PC-3 (cell line): ENCODE data around the gene UQCC2. TPM values are rescaled to one million over a fixed set of nuclear protein-coding genes. Genes with fewer than 3 reads are reported as not detected.

Experiments
- ATAC-seq: fragments of 200-7000 bp; cut with Tn5 transposase; 2 replicates; pipeline ENCODE4 v1.9.1; 2020; ENCODE audit warnings: mild to moderate bottlenecking, moderate library complexity
- BruUV-seq: library from RNA; stranded (reverse); fragments of 400-500 nt; replicated peaks from 2 replicates; lab custom pipeline; 2021; lab: Mats Ljungman, UMichigan
- CTCF ChIA-PET: fragments of 300-600 bp; sonication (Branson Sonifier 250); formaldehyde crosslinking; loops from one replicate; lab custom pipeline; 2022; ENCODE audit warnings: antibody characterized with exemption; lab: Charles Lee
- POLR2A ChIA-PET: fragments of 300-600 bp; sonication (Branson Sonifier 250); formaldehyde crosslinking; loops from one replicate; lab custom pipeline; 2022; ENCODE audit warnings: antibody characterized with exemption; ENCODE audit not compliant: unreplicated experiment; lab: Charles Lee
- DNase-seq: peaks from one replicate; pipeline ENCODE4 v3.0.0-alpha.2; 2015
- H2AFZ ChIP-seq: fragments of 300-600 bp; sonication (generic); 2 replicates; pipeline ENCODE4 v1.6.0; 2016; ENCODE audit warnings: antibody characterized with exemption, low read length
- H3F3A ChIP-seq: fragments of 300-600 bp; sonication (generic); one replicate; pipeline ENCODE4 v1.6.0; 2017; ENCODE audit warnings: antibody characterized with exemption, low read length, control low read depth, mild to moderate bottlenecking; ENCODE audit not compliant: unreplicated experiment
- H3K27ac ChIP-seq: fragments of 300-600 bp; sonication (generic); 2 replicates; pipeline ENCODE4 v1.5.1; 2016; ENCODE audit warnings: mild to moderate bottlenecking, low read length
- H3K27me3 ChIP-seq: fragments of 300-600 bp; sonication (generic); 2 replicates; pipeline ENCODE4 v1.6.1; 2016; ENCODE audit warnings: low read length, mixed read lengths
- H3K36me3 ChIP-seq: fragments of 300-600 bp; sonication (generic); 2 replicates; pipeline ENCODE4 v1.6.1; 2016; ENCODE audit warnings: low read depth, mixed run types, low read length, mixed read lengths
- H3K4me1 ChIP-seq: fragments of 300-600 bp; sonication (generic); 2 replicates; pipeline ENCODE4 v1.5.1; 2016; ENCODE audit warnings: low read length; ENCODE audit not compliant: insufficient read depth
- H3K4me2 ChIP-seq: fragments of 300-600 bp; sonication (generic); 2 replicates; pipeline ENCODE4 v1.6.0; 2016; ENCODE audit warnings: low read length
- H3K4me3 ChIP-seq: fragments of 300-600 bp; sonication (generic); 2 replicates; pipeline ENCODE4 v1.5.1; 2016; ENCODE audit warnings: mild to moderate bottlenecking, low read length, mixed read lengths
- H3K79me2 ChIP-seq: fragments of 300-600 bp; sonication (generic); 2 replicates; pipeline ENCODE4 v1.6.1; 2017; ENCODE audit warnings: low read length, mixed read lengths
- H3K9ac ChIP-seq: fragments of 300-600 bp; sonication (generic); 2 replicates; pipeline ENCODE4 v1.6.0; 2016; ENCODE audit warnings: mild to moderate bottlenecking, low read length
- H3K9me2 ChIP-seq: fragments of 300-600 bp; sonication (generic); replicated peaks from 2 replicates; pipeline ENCODE4 v1.6.1; 2016; ENCODE audit warnings: mixed run types, low read length, mixed read lengths
- H3K9me3 ChIP-seq: fragments of 300-600 bp; sonication (generic); 2 replicates; pipeline ENCODE4 v1.6.1; 2016; ENCODE audit warnings: low read length, mixed read lengths
- H4K20me1 ChIP-seq: fragments of 300-600 bp; sonication (generic); 2 replicates; pipeline ENCODE4 v1.6.1; 2016; ENCODE audit warnings: low read length, mixed read lengths
- CTCF ChIP-seq: fragments of 300-600 bp; sonication (generic); conservative IDR thresholded peaks from 2 replicates; pipeline ENCODE4 v1.5.1; 2017; ENCODE audit warnings: antibody characterized with exemption, low read depth, mild to moderate bottlenecking, low read length
- EZH2 ChIP-seq: fragments of 300-600 bp; sonication (generic); IDR thresholded peaks from one replicate; pipeline ENCODE4 v1.6.1; 2017; ENCODE audit warnings: antibody characterized with exemption, mild to moderate bottlenecking, low read length; ENCODE audit not compliant: unreplicated experiment
- EZH2phosphoT487 ChIP-seq: fragments of 300-600 bp; sonication (generic); IDR thresholded peaks from 2 replicates; pipeline ENCODE4 v1.6.1; 2018; ENCODE audit warnings: mild to moderate bottlenecking, antibody characterized with exemption, low read length, borderline replicate concordance
- intact Hi-C: fragments of 100-400 bp; cut with micrococcal nuclease; formaldehyde crosslinking; loops from 2 replicates; pipeline ENCODE4 v1.9.0; 2023
- total RNA-seq: library from RNA; depleted of rRNA; stranded (reverse); fragments of >200 nt; gene quantifications from 2 replicates; pipeline ENCODE4 v1.2.3, GENCODE V29; 2014

Gene UQCC2
- total RNA-seq, 1 experiment from 2014 or later = 107 TPM

DNA sequence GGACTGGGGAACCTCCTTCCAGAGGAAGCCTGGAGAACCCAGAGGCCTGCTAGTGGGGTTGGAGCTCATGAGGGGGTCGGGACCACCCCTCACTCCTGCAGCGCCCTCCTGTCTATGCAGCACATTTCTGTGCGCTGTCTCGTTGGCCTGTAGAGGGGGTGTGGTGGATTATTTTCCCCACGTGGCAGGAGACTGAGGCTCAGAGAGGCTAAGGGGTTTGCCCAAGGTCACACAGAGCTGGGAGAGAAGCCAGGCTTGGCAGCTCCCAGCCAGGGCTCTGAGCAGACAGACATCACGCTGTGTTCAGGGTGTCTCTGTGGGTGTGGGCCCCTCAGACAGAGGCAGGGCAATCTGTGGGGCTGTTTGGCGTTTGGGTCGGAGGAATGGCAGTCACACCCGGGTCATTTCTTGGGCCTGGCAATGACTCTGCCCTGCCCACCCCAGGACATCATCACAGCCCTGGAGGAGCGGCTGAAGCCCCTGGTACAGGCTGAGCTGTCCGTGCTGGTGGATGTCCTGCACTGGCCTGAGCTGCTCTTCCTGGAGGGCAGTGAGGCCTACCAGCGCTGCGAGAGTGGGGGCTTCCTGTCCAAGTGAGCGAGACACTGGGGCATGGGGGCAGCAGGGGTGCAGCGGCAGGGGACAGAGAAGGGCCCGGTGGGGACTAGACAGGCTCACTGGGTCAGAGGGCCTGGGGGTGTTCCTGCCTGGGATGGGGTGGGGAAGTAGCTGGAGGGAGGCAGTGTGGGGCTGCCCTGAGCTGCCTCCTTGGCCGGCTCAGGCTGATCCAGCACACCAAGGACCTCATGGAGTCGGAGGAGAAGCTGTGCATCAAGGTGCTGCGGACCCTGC lies 27.7 kb downstream of the UQCC2 start:
- no peak overlapping the region for H3K4me3 ChIP-seq
- no peak for TF ChIP-seq CTCF
- TF ChIP-seq EZH2 = no peak
- no peak for TF ChIP-seq EZH2phosphoT487
- BruUV-seq = no TSS peak
- no peaks in the 10 kb centered on the region for H3K27me3 ChIP-seq
- CTCF ChIA-PET = no interaction called here
- no peaks in the 10 kb centered on the region for H3K79me2 ChIP-seq
- no peak overlapping the region for H2AFZ ChIP-seq
- H3F3A ChIP-seq = no peaks in the 10 kb centered on the region
- ATAC-seq = no peak
- no peak for DNase-seq
- H4K20me1 ChIP-seq = no peaks in the 10 kb centered on the region
- H3K27ac ChIP-seq = no peak overlapping the region
- H3K9me3 ChIP-seq = no peaks in the 10 kb centered on the region
- H3K9ac ChIP-seq = no peak overlapping the region
- no peaks in the 10 kb centered on the region for H3K9me2 ChIP-seq
- peaks cover 18% of the 10 kb centered on the region for H3K36me3 ChIP-seq
- POLR2A ChIA-PET = no interaction called here
- H3K4me2 ChIP-seq = no peak overlapping the region
- no peaks in the 10 kb centered on the region for H3K4me1 ChIP-seq
- intact Hi-C loops = no loop called here

DNA sequence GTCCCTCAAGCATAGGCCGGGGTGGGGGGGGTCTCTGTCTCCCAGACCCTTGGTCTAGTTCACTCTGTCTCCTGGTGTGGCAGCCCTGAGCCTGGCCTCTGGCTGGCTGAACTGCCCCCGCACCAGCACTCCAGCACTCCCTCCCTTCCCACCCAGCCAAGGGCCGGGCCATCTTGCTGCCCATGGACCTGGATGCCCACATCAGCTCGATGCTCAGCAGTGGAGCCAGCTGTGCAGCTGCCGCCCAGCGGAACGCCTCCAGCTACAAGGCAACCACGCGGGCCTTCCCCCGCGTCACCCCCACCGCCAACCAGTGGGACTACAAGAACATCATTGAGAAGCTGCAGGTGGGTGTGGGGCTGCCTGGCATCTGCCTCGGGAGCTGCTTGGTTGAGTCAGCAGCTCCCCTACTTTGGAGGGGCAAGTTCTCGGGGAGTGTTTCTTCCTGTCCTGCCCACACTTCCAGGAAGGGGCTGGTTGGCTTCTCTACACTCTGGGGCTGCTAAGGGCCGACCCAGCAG lies 28.4 kb downstream of the UQCC2 start:
- ChIA-PET POLR2A (no interaction called here), CTCF (no interaction called here)
- no peak for ATAC-seq

More for the DNA sequence above, 28.4 kb downstream of the UQCC2 start:
- DNase-seq = no peak
- no peak overlapping the region for H3K9ac ChIP-seq
- BruUV-seq = no TSS peak
- no peak overlapping the region for H3K4me2 ChIP-seq
- no peak for TF ChIP-seq CTCF
- no peak for TF ChIP-seq EZH2phosphoT487
- no peak for TF ChIP-seq EZH2
- H3K27ac ChIP-seq = no peak overlapping the region
- intact Hi-C loops = no loop called here
- no peak overlapping the region for H2AFZ ChIP-seq
- no peaks in the 10 kb centered on the region for H3K79me2 ChIP-seq
- no peaks in the 10 kb centered on the region for H4K20me1 ChIP-seq
- H3K36me3 ChIP-seq = peaks cover 18% of the 10 kb centered on the region
- no peak overlapping the region for H3K4me3 ChIP-seq
- no peaks in the 10 kb centered on the region for H3K9me2 ChIP-seq
- H3F3A ChIP-seq = no peaks in the 10 kb centered on the region
- H3K27me3 ChIP-seq = no peaks in the 10 kb centered on the region
- no peaks in the 10 kb centered on the region for H3K9me3 ChIP-seq
- no peaks in the 10 kb centered on the region for H3K4me1 ChIP-seq
